ENCODE results near the gene ADAM17.

DNA sequence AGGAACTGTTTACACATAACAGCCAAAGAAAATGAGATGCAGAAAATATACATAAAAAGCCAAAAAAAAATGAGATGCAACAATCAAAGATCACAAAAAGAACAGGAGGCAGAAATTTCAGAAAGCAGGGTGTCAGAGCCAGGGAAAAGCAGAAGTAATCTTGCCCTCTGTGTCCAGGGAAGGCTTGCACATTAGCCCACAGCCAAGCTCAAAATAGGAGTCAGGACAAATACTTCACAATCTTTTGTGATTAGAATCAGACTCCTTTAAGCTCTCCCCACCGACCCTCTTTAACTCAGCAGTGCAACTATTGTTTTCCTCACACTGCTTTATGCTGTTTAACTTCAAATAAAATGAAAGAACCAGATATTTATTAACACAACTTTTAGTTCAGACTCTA lies 46.7 kb downstream of the ADAM17 start:
- no peak for TF ChIP-seq CHD2 (IDR thresholded peaks at IDR 0.05; ENCODE audit: low read length, partially characterized antibody)
- TF ChIP-seq, protein P1, sequence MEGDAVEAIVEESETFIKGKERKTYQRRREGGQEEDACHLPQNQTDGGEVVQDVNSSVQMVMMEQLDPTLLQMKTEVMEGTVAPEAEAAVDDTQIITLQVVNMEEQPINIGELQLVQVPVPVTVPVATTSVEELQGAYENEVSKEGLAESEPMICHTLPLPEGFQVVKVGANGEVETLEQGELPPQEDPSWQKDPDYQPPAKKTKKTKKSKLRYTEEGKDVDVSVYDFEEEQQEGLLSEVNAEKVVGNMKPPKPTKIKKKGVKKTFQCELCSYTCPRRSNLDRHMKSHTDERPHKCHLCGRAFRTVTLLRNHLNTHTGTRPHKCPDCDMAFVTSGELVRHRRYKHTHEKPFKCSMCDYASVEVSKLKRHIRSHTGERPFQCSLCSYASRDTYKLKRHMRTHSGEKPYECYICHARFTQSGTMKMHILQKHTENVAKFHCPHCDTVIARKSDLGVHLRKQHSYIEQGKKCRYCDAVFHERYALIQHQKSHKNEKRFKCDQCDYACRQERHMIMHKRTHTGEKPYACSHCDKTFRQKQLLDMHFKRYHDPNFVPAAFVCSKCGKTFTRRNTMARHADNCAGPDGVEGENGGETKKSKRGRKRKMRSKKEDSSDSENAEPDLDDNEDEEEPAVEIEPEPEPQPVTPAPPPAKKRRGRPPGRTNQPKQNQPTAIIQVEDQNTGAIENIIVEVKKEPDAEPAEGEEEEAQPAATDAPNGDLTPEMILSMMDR (IDR thresholded peaks at IDR 0.05), result no peak
- TF ChIP-seq MAFK (IDR thresholded peaks at IDR 0.05; ENCODE audit: partially characterized antibody), result no peak
- TF ChIP-seq POLR2A (IDR thresholded peaks at IDR 0.05; ENCODE audit: low read length), result no peak
- TF ChIP-seq ESRRA (IDR thresholded peaks at IDR 0.05; ENCODE audit: borderline replicate concordance, low read length), result no peak
- TF ChIP-seq, protein P2, sequence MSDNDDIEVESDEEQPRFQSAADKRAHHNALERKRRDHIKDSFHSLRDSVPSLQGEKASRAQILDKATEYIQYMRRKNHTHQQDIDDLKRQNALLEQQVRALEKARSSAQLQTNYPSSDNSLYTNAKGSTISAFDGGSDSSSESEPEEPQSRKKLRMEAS (IDR thresholded peaks at IDR 0.05), result no peak
- TF ChIP-seq POLR2AphosphoS2 (conservative IDR thresholded peaks at IDR 0.05; ENCODE audit: low read length), result no peak
- no peak for TF ChIP-seq EP300 (IDR thresholded peaks at IDR 0.05)
- TF ChIP-seq RAD21 (conservative IDR thresholded peaks at IDR 0.05 in 1 of 2, IDR thresholded peaks at IDR 0.05 in 1 of 2), result no peak
- no peak for TF ChIP-seq NFE2L2 (conservative IDR thresholded peaks at IDR 0.05; ENCODE audit: low read length)
